Measurements from ENCODE around the gene IGFL1. TPM values are rescaled to one million over a fixed set of nuclear protein-coding genes. Genes with fewer than 3 reads are reported as not detected.
"Not testable (repeated sequence)": the region's sequence is repeated elsewhere in the genome, so short reads cannot be mapped to it uniquely, and the experiment has no call there.

IGFL1 gene
- total RNA-seq, 4 donors from 2014 or later: not detected

DNA sequence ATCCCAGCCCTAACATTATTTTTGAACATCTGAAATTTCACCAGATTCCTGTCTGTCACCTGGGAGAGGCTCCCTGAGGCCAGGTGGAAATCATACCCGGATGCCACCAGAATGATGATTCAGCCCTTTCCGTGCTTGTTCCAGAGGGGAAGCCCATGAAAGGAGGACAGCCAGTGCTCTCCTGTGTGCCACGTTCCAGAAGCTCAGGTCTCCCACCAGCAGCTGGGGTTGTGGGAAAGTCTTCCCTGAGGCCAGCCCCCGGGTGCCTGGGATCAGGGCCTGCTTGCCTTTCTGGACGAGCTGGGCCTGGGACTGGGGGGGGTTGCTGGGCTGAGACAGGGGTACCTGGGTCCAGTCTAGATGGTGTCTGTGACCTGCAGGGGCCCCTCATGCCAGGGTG, 25.5 kb upstream of the IGFL1 start:
- intact Hi-C loops (cut with DNase I; ENCODE audit: low total_unique reads): no loop called here
- WGBS, 2 donors (ENCODE audit: low coverage in 1 of 2): 83% methylated on average over 4 of the region's 5 CpGs; no CpG with 5 or more reads in 1 of the 2 donors
- in situ Hi-C loops (cut with MboI; ENCODE audit: low pct_ligation_motif_present in 1 of 4, low pct_unique_long_range_greater_than_20kb in 1 of 4, low sequenced_read_pairs in 3 of 4): no loop called here

DNA sequence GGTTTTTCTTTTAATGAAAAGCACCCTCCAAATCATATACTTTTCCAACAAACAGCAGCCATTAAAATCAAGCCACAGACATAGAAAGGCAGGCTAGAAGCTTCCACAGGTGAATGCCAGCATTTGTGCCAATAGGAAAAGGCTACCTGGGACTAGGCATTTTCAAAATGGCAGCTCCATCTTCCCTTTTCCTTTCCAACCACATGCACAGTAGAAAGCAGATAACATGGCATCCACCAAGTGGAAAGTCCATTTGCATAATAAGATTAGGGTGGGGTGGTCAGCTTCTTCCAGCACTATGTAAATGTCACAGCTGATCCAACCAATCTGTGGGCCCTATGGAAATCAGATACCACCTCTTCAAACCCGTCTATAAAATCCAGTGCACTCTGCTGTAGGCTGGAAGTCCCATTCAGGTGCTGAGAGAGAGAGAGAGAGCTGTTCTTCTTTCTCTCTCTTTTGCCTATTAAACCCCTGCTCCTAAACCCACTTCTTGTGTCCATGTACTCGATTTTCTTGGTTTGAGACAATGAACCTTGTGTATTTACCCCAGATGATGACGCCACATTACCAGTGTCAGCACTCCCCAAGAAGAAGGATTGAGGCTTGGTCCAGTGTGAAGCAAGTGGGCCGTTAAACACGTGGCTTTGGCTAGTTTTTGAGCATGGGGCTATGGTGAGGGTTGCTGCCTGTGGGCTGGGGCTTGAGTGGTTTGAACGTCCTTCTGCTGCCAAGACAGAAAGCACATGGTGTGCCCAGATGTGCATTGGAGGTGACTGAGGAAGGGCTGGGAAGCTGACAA, 24.2 kb upstream of the IGFL1 start:
- no peaks in the 10 kb centered on the region for H3K9me3 ChIP-seq
- no peaks in the 10 kb centered on the region for H3K36me3 ChIP-seq
- in situ Hi-C loops (cut with MboI; ENCODE audit: low pct_ligation_motif_present in 1 of 4, low pct_unique_long_range_greater_than_20kb in 1 of 4, low sequenced_read_pairs in 3 of 4) (no loop called here), intact Hi-C loops (cut with DNase I; ENCODE audit: low total_unique reads) (no loop called here)
- no peak for TF ChIP-seq POLR2A (IDR thresholded peaks at IDR 0.05)
- TF ChIP-seq POLR2AphosphoS5 (IDR thresholded peaks at IDR 0.05): no peak
- TF ChIP-seq EP300 (IDR thresholded peaks at IDR 0.05; ENCODE audit: low read depth): no peak
- no peak for TF ChIP-seq CTCF (IDR thresholded peaks at IDR 0.05)
- no peaks in the 10 kb centered on the region for H3K4me1 ChIP-seq
- WGBS, 2 donors (ENCODE audit: low coverage in 1 of 2): 67% methylated on average over 6 of the region's 6 CpGs; no CpG with 5 or more reads in 1 of the 2 donors
- no peak overlapping the region for H3K4me3 ChIP-seq
- no peak for DNase-seq
- no peaks in the 10 kb centered on the region for H3K27me3 ChIP-seq
- H3K27ac ChIP-seq: no peak overlapping the region

More for the DNA sequence above, 25.5 kb upstream of the IGFL1 start:
- Histone ChIP-seq H3K4me1 (no peaks in the 10 kb centered on the region), H3K27me3 (no peaks in the 10 kb centered on the region), H3K27ac (no peak overlapping the region), H3K9me3 (no peaks in the 10 kb centered on the region), H3K4me3 (no peak overlapping the region), H3K36me3 (no peaks in the 10 kb centered on the region)
- TF ChIP-seq EP300 (IDR thresholded peaks at IDR 0.05; ENCODE audit: low read depth) (no peak), CTCF (IDR thresholded peaks at IDR 0.05) (no peak), POLR2A (IDR thresholded peaks at IDR 0.05) (no peak), POLR2AphosphoS5 (IDR thresholded peaks at IDR 0.05) (no peak)
- DNase-seq: no peak

GRCh38 chr19:46206176-46206575, 23.4 kb upstream of the IGFL1 start:
- Histone ChIP-seq H3K27me3 (no peaks in the 10 kb centered on the region), H3K36me3 (no peaks in the 10 kb centered on the region), H3K27ac (no peak overlapping the region), H3K4me1 (no peaks in the 10 kb centered on the region), H3K4me3 (no peak overlapping the region), H3K9me3 (no peaks in the 10 kb centered on the region)
- TF ChIP-seq POLR2A (IDR thresholded peaks at IDR 0.05): no peak
- TF ChIP-seq EP300 (IDR thresholded peaks at IDR 0.05; ENCODE audit: low read depth): no peak
- TF ChIP-seq POLR2AphosphoS5 (IDR thresholded peaks at IDR 0.05): no peak
- TF ChIP-seq CTCF (IDR thresholded peaks at IDR 0.05): no peak
- in situ Hi-C loops (cut with MboI; ENCODE audit: low pct_ligation_motif_present in 1 of 4, low pct_unique_long_range_greater_than_20kb in 1 of 4, low sequenced_read_pairs in 3 of 4) (no loop called here), intact Hi-C loops (cut with DNase I; ENCODE audit: low total_unique reads) (no loop called here)
- 65% methylated on average over 5 of the region's 5 CpGs; no CpG with 5 or more reads in 1 of the 2 donors for WGBS, 2 donors (ENCODE audit: low coverage in 1 of 2)
- DNase-seq: no peak

GRCh38 chr19:46206682-46207081, 22.9 kb upstream of the IGFL1 start:
- intact Hi-C loops (cut with DNase I; ENCODE audit: low total_unique reads) (no loop called here), in situ Hi-C loops (cut with MboI; ENCODE audit: low pct_ligation_motif_present in 1 of 4, low pct_unique_long_range_greater_than_20kb in 1 of 4, low sequenced_read_pairs in 3 of 4) (no loop called here)
- Histone ChIP-seq H3K27me3 (no peaks in the 10 kb centered on the region), H3K4me3 (no peak overlapping the region), H3K27ac (no peak overlapping the region), H3K36me3 (no peaks in the 10 kb centered on the region), H3K4me1 (no peaks in the 10 kb centered on the region), H3K9me3 (no peaks in the 10 kb centered on the region)
- WGBS, 2 donors (ENCODE audit: low coverage in 1 of 2): 47 to 78% methylated on average over 2 to 3 of the region's 3 CpGs
- TF ChIP-seq CTCF (IDR thresholded peaks at IDR 0.05) (no peak), POLR2AphosphoS5 (IDR thresholded peaks at IDR 0.05) (no peak), POLR2A (IDR thresholded peaks at IDR 0.05) (no peak), EP300 (IDR thresholded peaks at IDR 0.05; ENCODE audit: low read depth) (no peak)
- DNase-seq: no peak

DNA sequence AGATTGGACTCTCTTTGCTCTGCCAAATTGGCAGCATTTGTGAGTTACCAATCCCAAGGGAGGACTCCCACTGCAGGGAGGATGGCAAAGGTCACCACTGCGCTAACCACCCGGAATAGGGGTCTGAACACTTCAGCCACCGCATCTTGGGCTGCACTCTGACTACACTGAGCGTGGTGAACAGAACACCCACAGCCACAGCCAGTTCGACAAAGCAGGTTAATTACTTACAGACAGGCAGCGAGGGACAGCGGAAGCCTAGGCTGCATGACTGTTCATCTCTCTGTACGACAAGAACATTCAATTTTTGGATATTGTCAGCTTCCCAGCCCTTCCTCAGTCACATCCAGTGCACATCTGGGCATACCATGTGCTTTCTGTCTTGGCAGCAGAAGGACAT, 21.7 kb upstream of the IGFL1 start:
- in situ Hi-C loops (cut with MboI; ENCODE audit: low pct_ligation_motif_present in 1 of 4, low pct_unique_long_range_greater_than_20kb in 1 of 4, low sequenced_read_pairs in 3 of 4); H3K36me3 ChIP-seq; H3K27ac ChIP-seq; H3K4me1 ChIP-seq; intact Hi-C loops (cut with DNase I; ENCODE audit: low total_unique reads); DNase-seq; H3K4me3 ChIP-seq; H3K9me3 ChIP-seq; H3K27me3 ChIP-seq: not testable (repeated sequence)
- 87% methylated on average over 8 of the region's 8 CpGs; no CpG with 5 or more reads in 1 of the 2 donors for WGBS, 2 donors (ENCODE audit: low coverage in 1 of 2)

Measured in transverse colon (tissue), 4 donors.